ENCODE results near the gene BICDL2. TPM values are rescaled to one million over a fixed set of nuclear protein-coding genes. Genes with fewer than 3 reads are reported as not detected.

The BICDL2 gene
- total and polyA plus RNA-seq, 2 of the 8 experiments (the other 6 are each of a cell fraction or from before 2014, with no cell fraction given) = 7.3 to 15.9 TPM

GRCh38 chr16:3014971-3015370, 21.8 kb downstream of the BICDL2 start (continued):
- no peak for TF ChIP-seq KDM5A (IDR thresholded peaks at IDR 0.05; ENCODE audit: low read length)
- TF ChIP-seq TEAD4 (IDR thresholded peaks at IDR 0.05; ENCODE audit: low read depth, low read length) = no peak
- no peak for TF ChIP-seq CTCF (IDR thresholded peaks at IDR 0.05; ENCODE audit: control extremely low read depth in 1 of 3, insufficient read depth in 1 of 3, low read depth in 1 of 3, low read length in 3 of 3)
- no peak for TF ChIP-seq CEBPB (IDR thresholded peaks at IDR 0.05; ENCODE audit: low read depth, low read length)

Data from H1 (cell line).